PC-9 (cell line): ENCODE measurements around the gene INPP5J.

Experiments
- EZH2 ChIP-seq: fragments of 200-600 bp; sonication (generic); IDR thresholded peaks from 2 replicates; pipeline ENCODE4 v1.8.0; 2017; ENCODE audit warnings: antibody characterized with exemption, low read depth
- TF ChIP-seq, protein P1 (sequence below): fragments of 200-600 bp; sonication (generic); conservative IDR thresholded peaks from 2 replicates; pipeline ENCODE4 v1.6.1; 2017; ENCODE audit warnings: mixed run types, antibody characterized with exemption, mild to moderate bottlenecking, moderate library complexity

DNA sequence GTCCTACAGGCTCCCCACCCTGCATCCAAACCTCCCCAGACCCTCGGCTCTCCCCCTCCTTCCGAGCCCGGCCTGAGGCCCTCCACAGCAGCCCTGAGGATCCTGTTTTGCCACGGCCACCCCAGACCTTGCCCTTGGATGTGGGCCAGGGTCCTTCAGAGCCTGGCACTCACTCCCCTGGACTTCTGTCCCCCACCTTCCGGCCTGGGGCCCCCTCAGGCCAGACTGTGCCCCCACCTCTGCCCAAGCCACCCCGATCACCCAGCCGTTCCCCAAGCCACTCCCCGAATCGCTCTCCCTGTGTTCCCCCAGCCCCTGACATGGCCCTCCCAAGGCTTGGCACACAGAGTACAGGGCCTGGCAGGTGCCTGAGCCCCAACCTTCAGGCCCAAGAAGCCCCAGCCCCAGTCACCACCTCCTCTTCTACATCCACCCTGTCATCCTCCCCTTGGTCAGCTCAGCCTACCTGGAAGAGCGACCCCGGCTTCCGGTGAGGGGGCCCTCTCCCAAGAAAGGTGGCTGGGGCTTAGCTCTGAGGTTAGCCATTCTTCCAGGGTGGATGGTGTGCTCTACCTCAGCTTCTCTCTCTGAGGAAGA lies 2.9 kb downstream of the INPP5J start:
- TF ChIP-seq, protein P1, sequence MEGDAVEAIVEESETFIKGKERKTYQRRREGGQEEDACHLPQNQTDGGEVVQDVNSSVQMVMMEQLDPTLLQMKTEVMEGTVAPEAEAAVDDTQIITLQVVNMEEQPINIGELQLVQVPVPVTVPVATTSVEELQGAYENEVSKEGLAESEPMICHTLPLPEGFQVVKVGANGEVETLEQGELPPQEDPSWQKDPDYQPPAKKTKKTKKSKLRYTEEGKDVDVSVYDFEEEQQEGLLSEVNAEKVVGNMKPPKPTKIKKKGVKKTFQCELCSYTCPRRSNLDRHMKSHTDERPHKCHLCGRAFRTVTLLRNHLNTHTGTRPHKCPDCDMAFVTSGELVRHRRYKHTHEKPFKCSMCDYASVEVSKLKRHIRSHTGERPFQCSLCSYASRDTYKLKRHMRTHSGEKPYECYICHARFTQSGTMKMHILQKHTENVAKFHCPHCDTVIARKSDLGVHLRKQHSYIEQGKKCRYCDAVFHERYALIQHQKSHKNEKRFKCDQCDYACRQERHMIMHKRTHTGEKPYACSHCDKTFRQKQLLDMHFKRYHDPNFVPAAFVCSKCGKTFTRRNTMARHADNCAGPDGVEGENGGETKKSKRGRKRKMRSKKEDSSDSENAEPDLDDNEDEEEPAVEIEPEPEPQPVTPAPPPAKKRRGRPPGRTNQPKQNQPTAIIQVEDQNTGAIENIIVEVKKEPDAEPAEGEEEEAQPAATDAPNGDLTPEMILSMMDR, result no peak
- no peak for TF ChIP-seq EZH2
